K562 (cell line): Measurements from ENCODE around the gene CEP68.

Experiments
- CBX3 ChIP-seq, 2 experiments: IDR thresholded peaks; 1 replicate in 1 of 2; 2 replicates in 1 of 2; pipeline ENCODE4 v1.6.1; 2012; ENCODE audit warnings: inconsistent platforms in 2 of 2, low read length in 2 of 2, borderline replicate concordance in 1 of 2, control low read depth in 1 of 2
- EZH2 ChIP-seq: IDR thresholded peaks from 2 replicates; pipeline ENCODE4 v1.6.1; 2012; ENCODE audit warnings: low read depth, mild to moderate bottlenecking, inconsistent platforms, low read length, borderline replicate concordance
- GATAD2B ChIP-seq: fragments of 450-650 bp; IDR thresholded peaks from 2 replicates; pipeline ENCODE4 v1.6.1; 2017; ENCODE audit warnings: mild to moderate bottlenecking, borderline replicate concordance
- HNRNPLL ChIP-seq: fragments of 200-400 bp; formaldehyde crosslinking; IDR thresholded peaks from 2 replicates; pipeline ENCODE4 v1.6.1; 2017; ENCODE audit warnings: low read length, low read depth, mild to moderate bottlenecking; ENCODE audit not compliant: poor library complexity, severe bottlenecking
- POLR2AphosphoS5 ChIP-seq: IDR thresholded peaks from 2 replicates; pipeline ENCODE4 v1.6.1; 2011; ENCODE audit warnings: mild to moderate bottlenecking, low read depth, low read length, moderate library complexity; ENCODE audit not compliant: control insufficient read depth, insufficient read depth
- PTBP1 ChIP-seq: fragments of 200-400 bp; formaldehyde crosslinking; IDR thresholded peaks from 2 replicates; pipeline ENCODE4 v1.6.1; 2017; ENCODE audit warnings: low read depth, low read length
- SIX5 ChIP-seq, 2 experiments: IDR thresholded peaks; 2 replicates each; pipeline ENCODE4 v1.6.1; 2011; ENCODE audit warnings: low read length in 2 of 2, borderline replicate concordance in 1 of 2, low read depth in 1 of 2, mild to moderate bottlenecking in 1 of 2, moderate library complexity in 1 of 2; ENCODE audit not compliant: insufficient read depth in 1 of 2
- TF ChIP-seq, protein P1 (sequence below), 3 experiments: IDR thresholded peaks in 2 of 3; conservative IDR thresholded peaks in 1 of 3; 2 replicates each; pipeline ENCODE4 v1.5.1; 2011 to 2012; ENCODE audit warnings: low read length in 3 of 3, mild to moderate bottlenecking in 3 of 3, control low read depth in 2 of 3, improper control_type of control experiment in 1 of 3, inconsistent platforms in 1 of 3, low read depth in 1 of 3, mixed read lengths in 1 of 3, moderate library complexity in 1 of 3; ENCODE audit not compliant: insufficient read depth in 2 of 3
- TF ChIP-seq, protein P2 (sequence below), 2 experiments: fragments of 450-650 bp; conservative IDR thresholded peaks; 2 replicates each; pipeline ENCODE4 v1.6.1; 2017; ENCODE audit warnings: mild to moderate bottlenecking in 2 of 2, moderate library complexity in 2 of 2

GRCh38 chr2:65013776-65014175, 42.4 kb upstream of the CEP68 start:
- TF ChIP-seq, protein P1, sequence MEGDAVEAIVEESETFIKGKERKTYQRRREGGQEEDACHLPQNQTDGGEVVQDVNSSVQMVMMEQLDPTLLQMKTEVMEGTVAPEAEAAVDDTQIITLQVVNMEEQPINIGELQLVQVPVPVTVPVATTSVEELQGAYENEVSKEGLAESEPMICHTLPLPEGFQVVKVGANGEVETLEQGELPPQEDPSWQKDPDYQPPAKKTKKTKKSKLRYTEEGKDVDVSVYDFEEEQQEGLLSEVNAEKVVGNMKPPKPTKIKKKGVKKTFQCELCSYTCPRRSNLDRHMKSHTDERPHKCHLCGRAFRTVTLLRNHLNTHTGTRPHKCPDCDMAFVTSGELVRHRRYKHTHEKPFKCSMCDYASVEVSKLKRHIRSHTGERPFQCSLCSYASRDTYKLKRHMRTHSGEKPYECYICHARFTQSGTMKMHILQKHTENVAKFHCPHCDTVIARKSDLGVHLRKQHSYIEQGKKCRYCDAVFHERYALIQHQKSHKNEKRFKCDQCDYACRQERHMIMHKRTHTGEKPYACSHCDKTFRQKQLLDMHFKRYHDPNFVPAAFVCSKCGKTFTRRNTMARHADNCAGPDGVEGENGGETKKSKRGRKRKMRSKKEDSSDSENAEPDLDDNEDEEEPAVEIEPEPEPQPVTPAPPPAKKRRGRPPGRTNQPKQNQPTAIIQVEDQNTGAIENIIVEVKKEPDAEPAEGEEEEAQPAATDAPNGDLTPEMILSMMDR (IDR thresholded peaks at IDR 0.05 in 2 of 3, conservative IDR thresholded peaks at IDR 0.05 in 1 of 3; ENCODE audit: insufficient read depth in 2 of 3, low read depth in 1 of 3, low read length in 3 of 3) = no peak
- TF ChIP-seq PTBP1 = no peak
- no peak for TF ChIP-seq CBX3 (IDR thresholded peaks at IDR 0.05; ENCODE audit: borderline replicate concordance in 1 of 2, low read length in 2 of 2)
- TF ChIP-seq GATAD2B = no peak
- TF ChIP-seq HNRNPLL = no peak
- TF ChIP-seq SIX5 (IDR thresholded peaks at IDR 0.05; ENCODE audit: borderline replicate concordance in 1 of 2, insufficient read depth in 1 of 2, low read depth in 1 of 2, low read length in 2 of 2) = no peak
- no peak for TF ChIP-seq POLR2AphosphoS5
- TF ChIP-seq, protein P2, sequence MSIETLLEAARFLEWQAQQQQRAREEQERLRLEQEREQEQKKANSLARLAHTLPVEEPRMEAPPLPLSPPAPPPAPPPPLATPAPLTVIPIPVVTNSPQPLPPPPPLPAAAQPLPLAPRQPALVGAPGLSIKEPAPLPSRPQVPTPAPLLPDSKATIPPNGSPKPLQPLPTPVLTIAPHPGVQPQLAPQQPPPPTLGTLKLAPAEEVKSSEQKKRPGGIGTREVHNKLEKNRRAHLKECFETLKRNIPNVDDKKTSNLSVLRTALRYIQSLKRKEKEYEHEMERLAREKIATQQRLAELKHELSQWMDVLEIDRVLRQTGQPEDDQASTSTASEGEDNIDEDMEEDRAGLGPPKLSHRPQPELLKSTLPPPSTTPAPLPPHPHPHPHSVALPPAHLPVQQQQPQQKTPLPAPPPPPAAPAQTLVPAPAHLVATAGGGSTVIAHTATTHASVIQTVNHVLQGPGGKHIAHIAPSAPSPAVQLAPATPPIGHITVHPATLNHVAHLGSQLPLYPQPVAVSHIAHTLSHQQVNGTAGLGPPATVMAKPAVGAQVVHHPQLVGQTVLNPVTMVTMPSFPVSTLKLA (conservative IDR thresholded peaks at IDR 0.05) = no peak
- no peak for TF ChIP-seq EZH2
